ENCODE measurements around the gene PKD2L2. TPM values are rescaled to one million over a fixed set of nuclear protein-coding genes. Genes with fewer than 3 reads are reported as not detected.
"Not testable (repeated sequence)": the region's sequence is repeated elsewhere in the genome, so short reads cannot be mapped to it uniquely, and the experiment has no call there.

Gene PKD2L2
- total RNA-seq, 1 donor = not detected

DNA sequence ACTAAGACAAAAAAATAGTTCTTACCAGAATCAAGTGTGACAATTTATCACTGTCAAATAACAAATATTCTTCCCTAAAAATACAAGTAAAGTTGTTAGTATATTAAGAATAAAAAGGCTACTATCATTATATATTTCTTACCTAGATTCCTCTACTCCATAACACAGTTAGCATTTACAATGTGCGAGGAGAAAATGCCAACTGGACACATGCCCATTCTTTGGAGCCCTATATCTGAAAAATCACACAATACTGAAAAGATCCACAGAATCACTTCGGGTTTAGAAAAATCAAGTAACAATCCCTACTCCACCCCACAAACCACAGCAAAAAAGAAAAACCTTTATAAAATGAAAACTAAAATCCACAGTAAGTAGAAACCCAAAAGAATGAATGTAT lies 70.9 kb downstream of the PKD2L2 start:
- DNase-seq (ENCODE audit: insufficient read length, low spot score, missing footprints) = no peak
- Histone ChIP-seq H2AFZ (ENCODE audit: low read length) (no peak overlapping the region), H3K36me3 (ENCODE audit: insufficient read depth, low read length) (peaks cover 12% of the 10 kb centered on the region), H3K4me3 (ENCODE audit: insufficient read depth, low read length) (no peak overlapping the region), H3K4me2 (ENCODE audit: insufficient read depth, low read length) (no peak overlapping the region), H3K79me2 (ENCODE audit: insufficient read depth, low read length) (peaks cover 11% of the 10 kb centered on the region), H3K4me1 (ENCODE audit: insufficient read depth, low read length) (no peaks in the 10 kb centered on the region), H3K9me3 (ENCODE audit: low read depth, low read length) (no peaks in the 10 kb centered on the region), H4K20me1 (ENCODE audit: insufficient read depth, low read length) (no peaks in the 10 kb centered on the region), H3K27me3 (ENCODE audit: insufficient read depth, low read length) (no peaks in the 10 kb centered on the region), H3K27ac (ENCODE audit: low read depth, low read length) (no peak overlapping the region)
- TF ChIP-seq CTCF (IDR thresholded peaks at IDR 0.05; ENCODE audit: extremely low read depth, low read depth, low read length) = no peak

DNA sequence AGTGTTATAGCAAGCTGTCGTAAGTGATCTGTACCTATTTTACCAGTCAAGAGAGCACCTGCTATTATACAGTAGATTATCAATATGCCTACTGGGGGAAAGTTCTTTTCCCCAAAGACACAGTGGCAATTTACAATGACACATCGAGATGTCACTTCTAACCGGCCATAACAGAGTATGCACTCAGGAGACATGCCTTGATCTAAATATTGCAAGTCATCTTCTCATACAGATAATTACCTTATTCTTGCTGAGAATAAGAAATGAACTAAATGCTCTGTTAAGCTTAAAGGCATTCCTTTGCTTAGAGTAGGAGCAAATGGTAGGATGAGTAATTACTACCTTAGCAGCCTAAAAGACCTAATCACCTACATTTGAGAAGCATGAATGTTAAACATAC lies 71.6 kb downstream of the PKD2L2 start:
- Histone ChIP-seq H3K4me3 (ENCODE audit: insufficient read depth, low read length) (no peak overlapping the region), H3K36me3 (ENCODE audit: insufficient read depth, low read length) (peaks cover 12% of the 10 kb centered on the region), H3K27ac (ENCODE audit: low read depth, low read length) (no peak overlapping the region), H3K4me1 (ENCODE audit: insufficient read depth, low read length) (no peaks in the 10 kb centered on the region), H2AFZ (ENCODE audit: low read length) (no peak overlapping the region), H3K4me2 (ENCODE audit: insufficient read depth, low read length) (no peak overlapping the region), H4K20me1 (ENCODE audit: insufficient read depth, low read length) (peaks cover 2% of the 10 kb centered on the region), H3K79me2 (ENCODE audit: insufficient read depth, low read length) (peaks cover 16% of the 10 kb centered on the region), H3K27me3 (ENCODE audit: insufficient read depth, low read length) (no peaks in the 10 kb centered on the region), H3K9me3 (ENCODE audit: low read depth, low read length) (no peaks in the 10 kb centered on the region)
- no peak for TF ChIP-seq CTCF (IDR thresholded peaks at IDR 0.05; ENCODE audit: extremely low read depth, low read depth, low read length)
- no peak for DNase-seq (ENCODE audit: insufficient read length, low spot score, missing footprints)

GRCh38 chr5:137970384-137970783 lies 81.1 kb downstream of the PKD2L2 start:
- not testable (repeated sequence) for H2AFZ ChIP-seq (ENCODE audit: low read length); H3K4me3 ChIP-seq (ENCODE audit: insufficient read depth, low read length); H3K27me3 ChIP-seq (ENCODE audit: insufficient read depth, low read length); H3K4me2 ChIP-seq (ENCODE audit: insufficient read depth, low read length); H3K9me3 ChIP-seq (ENCODE audit: low read depth, low read length); H3K4me1 ChIP-seq (ENCODE audit: insufficient read depth, low read length); H3K27ac ChIP-seq (ENCODE audit: low read depth, low read length); H3K36me3 ChIP-seq (ENCODE audit: insufficient read depth, low read length); H4K20me1 ChIP-seq (ENCODE audit: insufficient read depth, low read length); DNase-seq (ENCODE audit: insufficient read length, low spot score, missing footprints)
- peaks cover 18% of the 10 kb centered on the region for H3K79me2 ChIP-seq (ENCODE audit: insufficient read depth, low read length)

DNA sequence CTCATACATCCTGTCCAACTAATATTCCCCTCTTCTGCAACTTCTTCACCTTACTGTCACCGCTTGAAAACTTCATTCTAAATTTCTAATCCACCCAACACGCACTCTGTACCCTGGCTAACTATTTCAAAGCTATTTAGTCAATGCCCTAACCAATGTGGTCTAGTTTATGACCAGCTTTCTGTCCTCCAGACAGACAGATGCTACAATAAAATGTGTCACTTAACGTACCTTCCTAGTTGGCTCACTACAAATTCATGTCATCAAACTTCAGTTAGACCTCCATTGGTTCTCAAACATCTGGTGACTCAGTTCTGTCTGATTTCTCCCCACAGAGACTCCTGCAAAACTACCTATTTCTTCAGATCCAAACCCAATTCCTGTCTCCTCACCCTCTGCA lies 86.0 kb downstream of the PKD2L2 start:
- TF ChIP-seq CTCF (IDR thresholded peaks at IDR 0.05; ENCODE audit: extremely low read depth, low read depth, low read length) = no peak
- peaks cover 11% of the 10 kb centered on the region for H3K36me3 ChIP-seq (ENCODE audit: insufficient read depth, low read length)

More for the DNA sequence above, 86.0 kb downstream of the PKD2L2 start:
- H3K9me3 ChIP-seq (ENCODE audit: low read depth, low read length) = no peaks in the 10 kb centered on the region
- H3K27ac ChIP-seq (ENCODE audit: low read depth, low read length) = no peak overlapping the region
- H3K4me3 ChIP-seq (ENCODE audit: insufficient read depth, low read length) = no peak overlapping the region
- H3K4me2 ChIP-seq (ENCODE audit: insufficient read depth, low read length) = no peak overlapping the region
- H4K20me1 ChIP-seq (ENCODE audit: insufficient read depth, low read length) = no peaks in the 10 kb centered on the region
- H3K27me3 ChIP-seq (ENCODE audit: insufficient read depth, low read length) = no peaks in the 10 kb centered on the region
- no peak overlapping the region for H2AFZ ChIP-seq (ENCODE audit: low read length)
- peaks cover 15% of the 10 kb centered on the region for H3K79me2 ChIP-seq (ENCODE audit: insufficient read depth, low read length)
- no peaks in the 10 kb centered on the region for H3K4me1 ChIP-seq (ENCODE audit: insufficient read depth, low read length)
- DNase-seq (ENCODE audit: insufficient read length, low spot score, missing footprints) = no peak
